ENCODE data around the gene IER3. TPM values are rescaled to one million over a fixed set of nuclear protein-coding genes. Genes with fewer than 3 reads are reported as not detected.
A peak's percentile ranks its signal among the peaks of the same experiment; 100 is the strongest.

Gene IER3
- total and polyA plus RNA-seq, 9 of the 15 experiments (the other 6 are each of a cell fraction or from before 2014, with no cell fraction given): 1.5 to 30.0 (median 11.5) TPM

DNA sequence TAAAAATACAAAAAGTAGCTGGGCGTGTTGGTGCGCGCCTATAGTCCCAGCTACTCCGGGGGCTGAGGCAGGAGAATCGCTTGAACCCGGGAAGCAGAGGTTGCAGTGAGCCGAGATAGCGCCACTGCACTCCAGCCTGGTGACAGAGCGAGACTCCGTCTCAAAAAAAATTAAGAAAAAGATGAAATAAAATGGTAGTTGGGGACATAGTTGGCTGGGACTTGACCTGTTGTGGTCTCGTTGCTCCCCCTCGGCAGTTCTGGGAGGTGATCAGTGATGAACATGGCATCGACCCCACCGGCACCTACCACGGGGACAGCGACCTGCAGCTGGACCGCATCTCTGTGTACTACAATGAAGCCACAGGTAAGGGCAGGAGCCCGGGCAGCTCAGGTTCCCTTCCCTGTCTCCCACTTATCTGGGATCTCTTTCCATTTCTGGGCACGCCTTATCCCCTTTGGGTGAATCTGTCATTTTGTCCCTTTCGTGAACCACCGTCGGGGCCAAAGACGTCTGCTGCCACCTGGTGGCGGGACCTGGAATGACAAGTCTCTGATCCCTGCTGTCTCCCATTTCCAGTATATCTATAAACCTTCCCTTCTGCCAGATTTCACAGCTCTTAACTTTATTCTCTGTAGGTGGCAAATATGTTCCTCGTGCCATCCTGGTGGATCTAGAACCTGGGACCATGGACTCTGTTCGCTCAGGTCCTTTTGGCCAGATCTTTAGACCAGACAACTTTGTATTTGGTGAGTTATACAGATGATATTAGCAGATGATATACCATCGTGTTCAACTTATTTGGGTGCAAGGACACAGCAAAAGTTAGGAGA, 21.9 kb downstream of the IER3 start (continued):
- TF ChIP-seq, protein P1, sequence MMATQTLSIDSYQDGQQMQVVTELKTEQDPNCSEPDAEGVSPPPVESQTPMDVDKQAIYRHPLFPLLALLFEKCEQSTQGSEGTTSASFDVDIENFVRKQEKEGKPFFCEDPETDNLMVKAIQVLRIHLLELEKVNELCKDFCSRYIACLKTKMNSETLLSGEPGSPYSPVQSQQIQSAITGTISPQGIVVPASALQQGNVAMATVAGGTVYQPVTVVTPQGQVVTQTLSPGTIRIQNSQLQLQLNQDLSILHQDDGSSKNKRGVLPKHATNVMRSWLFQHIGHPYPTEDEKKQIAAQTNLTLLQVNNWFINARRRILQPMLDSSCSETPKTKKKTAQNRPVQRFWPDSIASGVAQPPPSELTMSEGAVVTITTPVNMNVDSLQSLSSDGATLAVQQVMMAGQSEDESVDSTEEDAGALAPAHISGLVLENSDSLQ (IDR thresholded peaks at IDR 0.05): peak; percentile 64
- 0 out of 4 replicates have a peak, but pooled peaks of 1 of the 2 experiments have one; percentile 24 for TF ChIP-seq NONO (IDR thresholded peaks at IDR 0.05; ENCODE audit: low read depth in 2 of 2, low read length in 1 of 2)
- TF ChIP-seq, protein P2, sequence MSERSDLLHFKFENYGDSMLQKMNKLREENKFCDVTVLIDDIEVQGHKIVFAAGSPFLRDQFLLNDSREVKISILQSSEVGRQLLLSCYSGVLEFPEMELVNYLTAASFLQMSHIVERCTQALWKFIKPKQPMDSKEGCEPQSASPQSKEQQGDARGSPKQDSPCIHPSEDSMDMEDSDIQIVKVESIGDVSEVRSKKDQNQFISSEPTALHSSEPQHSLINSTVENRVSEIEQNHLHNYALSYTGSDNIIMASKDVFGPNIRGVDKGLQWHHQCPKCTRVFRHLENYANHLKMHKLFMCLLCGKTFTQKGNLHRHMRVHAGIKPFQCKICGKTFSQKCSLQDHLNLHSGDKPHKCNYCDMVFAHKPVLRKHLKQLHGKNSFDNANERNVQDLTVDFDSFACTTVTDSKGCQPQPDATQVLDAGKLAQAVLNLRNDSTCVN (CRISPR knock-in tag; IDR thresholded peaks at IDR 0.05): no peak
- TF ChIP-seq ZNF23 (CRISPR knock-in tag; IDR thresholded peaks at IDR 0.05): no peak
- peak; percentile 28; the same call in 1 of the 2 replicates for TF ChIP-seq KLF1 (tag; IDR thresholded peaks at IDR 0.05)
- TF ChIP-seq KDM2B (CRISPR knock-in tag; IDR thresholded peaks at IDR 0.05): no peak
- peak; percentile 32; the same call in 1 of the 2 replicates for TF ChIP-seq EP400 (IDR thresholded peaks at IDR 0.05)
- TF ChIP-seq, protein P3, sequence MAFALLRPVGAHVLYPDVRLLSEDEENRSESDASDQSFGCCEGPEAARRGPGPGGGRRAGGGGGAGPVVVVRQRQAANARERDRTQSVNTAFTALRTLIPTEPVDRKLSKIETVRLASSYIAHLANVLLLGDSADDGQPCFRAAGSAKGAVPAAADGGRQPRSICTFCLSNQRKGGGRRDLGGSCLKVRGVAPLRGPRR (CRISPR knock-in tag; IDR thresholded peaks at IDR 0.05): no peak
- no peak; the same call in 1 of the 2 replicates for TF ChIP-seq GTF2E2 (tag; IDR thresholded peaks at IDR 0.05)
- TF ChIP-seq HMGN3 (IDR thresholded peaks at IDR 0.05; ENCODE audit: borderline replicate concordance, extremely low read depth, insufficient read length, low read depth, low read length): no peak
- TF ChIP-seq, protein P4, sequence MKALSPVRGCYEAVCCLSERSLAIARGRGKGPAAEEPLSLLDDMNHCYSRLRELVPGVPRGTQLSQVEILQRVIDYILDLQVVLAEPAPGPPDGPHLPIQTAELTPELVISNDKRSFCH (CRISPR knock-in tag; IDR thresholded peaks at IDR 0.05): no peak
- TF ChIP-seq, protein P4 (tag; IDR thresholded peaks at IDR 0.05): peak; percentile 71; the same call in 1 of the 2 replicates
- TF ChIP-seq, protein P5, sequence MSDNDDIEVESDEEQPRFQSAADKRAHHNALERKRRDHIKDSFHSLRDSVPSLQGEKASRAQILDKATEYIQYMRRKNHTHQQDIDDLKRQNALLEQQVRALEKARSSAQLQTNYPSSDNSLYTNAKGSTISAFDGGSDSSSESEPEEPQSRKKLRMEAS (CRISPR knock-in tag; IDR thresholded peaks at IDR 0.05): peak; percentile 39; the same call in 1 of the 2 replicates
- TF ChIP-seq, protein P6, sequence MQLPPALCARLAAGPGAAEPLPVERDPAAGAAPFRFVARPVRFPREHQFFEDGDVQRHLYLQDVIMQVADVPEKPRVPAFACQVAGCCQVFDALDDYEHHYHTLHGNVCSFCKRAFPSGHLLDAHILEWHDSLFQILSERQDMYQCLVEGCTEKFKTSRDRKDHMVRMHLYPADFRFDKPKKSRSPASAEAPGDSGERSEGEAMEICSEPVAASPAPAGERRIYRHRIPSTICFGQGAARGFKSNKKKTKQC (CRISPR knock-in tag; IDR thresholded peaks at IDR 0.05): 0 out of 2 replicates have a peak, but pooled peaks have one; percentile 45
- TF ChIP-seq HCFC1 (IDR thresholded peaks at IDR 0.05; ENCODE audit: low read depth, low read length): peak; percentile 50; the same call in 1 of the 2 replicates
- no peak for TF ChIP-seq CAMTA2 (CRISPR knock-in tag; conservative IDR thresholded peaks at IDR 0.05)
- 0 out of 4 replicates have a peak, but pooled peaks of 1 of the 2 experiments have one; percentile 6 for TF ChIP-seq FOXK2 (conservative IDR thresholded peaks at IDR 0.05 in 1 of 2, IDR thresholded peaks at IDR 0.05 in 1 of 2; ENCODE audit: low read depth in 2 of 2)
- TF ChIP-seq PTTG1 (tag; IDR thresholded peaks at IDR 0.05; ENCODE audit: low read depth): no peak
- TF ChIP-seq, protein P7, sequence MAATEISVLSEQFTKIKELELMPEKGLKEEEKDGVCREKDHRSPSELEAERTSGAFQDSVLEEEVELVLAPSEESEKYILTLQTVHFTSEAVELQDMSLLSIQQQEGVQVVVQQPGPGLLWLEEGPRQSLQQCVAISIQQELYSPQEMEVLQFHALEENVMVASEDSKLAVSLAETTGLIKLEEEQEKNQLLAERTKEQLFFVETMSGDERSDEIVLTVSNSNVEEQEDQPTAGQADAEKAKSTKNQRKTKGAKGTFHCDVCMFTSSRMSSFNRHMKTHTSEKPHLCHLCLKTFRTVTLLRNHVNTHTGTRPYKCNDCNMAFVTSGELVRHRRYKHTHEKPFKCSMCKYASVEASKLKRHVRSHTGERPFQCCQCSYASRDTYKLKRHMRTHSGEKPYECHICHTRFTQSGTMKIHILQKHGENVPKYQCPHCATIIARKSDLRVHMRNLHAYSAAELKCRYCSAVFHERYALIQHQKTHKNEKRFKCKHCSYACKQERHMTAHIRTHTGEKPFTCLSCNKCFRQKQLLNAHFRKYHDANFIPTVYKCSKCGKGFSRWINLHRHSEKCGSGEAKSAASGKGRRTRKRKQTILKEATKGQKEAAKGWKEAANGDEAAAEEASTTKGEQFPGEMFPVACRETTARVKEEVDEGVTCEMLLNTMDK (IDR thresholded peaks at IDR 0.05; ENCODE audit: borderline replicate concordance, insufficient read depth, low read depth, low read length, poor library complexity, severe bottlenecking): peak; percentile 96
- TF ChIP-seq TBP (optimal IDR thresholded peaks at IDR 0.05; ENCODE audit: low read depth, low read length): no peak
